Measurements from ENCODE around the gene MZT1.
"Not testable (repeated sequence)": the region's sequence is repeated elsewhere in the genome, so short reads cannot be mapped to it uniquely, and the experiment has no call there.

Gene MZT1

DNA sequence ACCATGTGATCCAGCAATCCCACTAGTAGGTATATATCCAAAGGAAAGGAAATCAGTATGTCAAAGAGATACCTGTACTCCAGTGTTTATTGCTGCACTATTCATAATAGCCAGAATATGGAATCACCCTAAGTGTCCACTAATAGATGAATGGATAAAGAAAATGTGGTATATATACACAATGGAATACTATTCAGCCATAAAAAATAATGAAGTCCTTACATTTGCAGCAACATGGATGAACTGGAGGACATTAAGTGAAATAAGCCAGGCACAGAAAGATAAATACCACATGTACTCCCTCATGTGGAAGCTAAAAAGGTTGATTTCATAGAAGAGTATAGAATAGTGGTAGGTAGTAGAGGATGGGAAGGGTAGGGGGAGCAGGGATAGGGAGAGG is 23.8 kb upstream of the MZT1 start:
- H3K4me3 ChIP-seq (ENCODE audit: low read depth, low read length): no peak overlapping the region
- TF ChIP-seq, protein P1, sequence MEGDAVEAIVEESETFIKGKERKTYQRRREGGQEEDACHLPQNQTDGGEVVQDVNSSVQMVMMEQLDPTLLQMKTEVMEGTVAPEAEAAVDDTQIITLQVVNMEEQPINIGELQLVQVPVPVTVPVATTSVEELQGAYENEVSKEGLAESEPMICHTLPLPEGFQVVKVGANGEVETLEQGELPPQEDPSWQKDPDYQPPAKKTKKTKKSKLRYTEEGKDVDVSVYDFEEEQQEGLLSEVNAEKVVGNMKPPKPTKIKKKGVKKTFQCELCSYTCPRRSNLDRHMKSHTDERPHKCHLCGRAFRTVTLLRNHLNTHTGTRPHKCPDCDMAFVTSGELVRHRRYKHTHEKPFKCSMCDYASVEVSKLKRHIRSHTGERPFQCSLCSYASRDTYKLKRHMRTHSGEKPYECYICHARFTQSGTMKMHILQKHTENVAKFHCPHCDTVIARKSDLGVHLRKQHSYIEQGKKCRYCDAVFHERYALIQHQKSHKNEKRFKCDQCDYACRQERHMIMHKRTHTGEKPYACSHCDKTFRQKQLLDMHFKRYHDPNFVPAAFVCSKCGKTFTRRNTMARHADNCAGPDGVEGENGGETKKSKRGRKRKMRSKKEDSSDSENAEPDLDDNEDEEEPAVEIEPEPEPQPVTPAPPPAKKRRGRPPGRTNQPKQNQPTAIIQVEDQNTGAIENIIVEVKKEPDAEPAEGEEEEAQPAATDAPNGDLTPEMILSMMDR (IDR thresholded peaks at IDR 0.05; ENCODE audit: insufficient read depth, low read length, missing control alignments): no peak
- no peak for DNase-seq (ENCODE audit: low read depth, low spot score)
- CTCF ChIA-PET: no interaction called here
- POLR2A ChIA-PET: no interaction called here

DNA sequence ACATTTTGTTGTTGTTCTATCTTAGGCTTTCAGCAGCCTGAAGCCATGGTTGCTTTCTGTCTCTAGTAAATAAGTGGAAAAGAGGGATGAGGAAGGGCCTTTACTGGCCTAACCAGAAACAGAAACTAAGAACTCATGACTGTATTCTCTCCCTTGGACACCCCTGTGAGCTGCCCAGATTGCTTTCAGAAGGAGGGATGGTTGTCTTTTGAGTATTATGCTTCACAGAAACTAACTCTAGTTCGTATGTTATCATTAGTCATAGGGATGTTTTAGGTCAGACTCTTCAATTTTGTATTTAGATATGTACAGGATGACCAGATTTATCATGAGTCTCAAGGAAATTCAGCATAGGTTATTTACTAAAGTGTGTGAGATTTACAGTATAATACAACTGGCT is 17.8 kb upstream of the MZT1 start:
- ChIA-PET CTCF (no interaction called here), POLR2A (no interaction called here)
- TF ChIP-seq, protein P1 (IDR thresholded peaks at IDR 0.05; ENCODE audit: insufficient read depth, low read length, missing control alignments): no peak
- no peak for DNase-seq (ENCODE audit: low read depth, low spot score)
- H3K4me3 ChIP-seq (ENCODE audit: low read depth, low read length): no peak overlapping the region

DNA sequence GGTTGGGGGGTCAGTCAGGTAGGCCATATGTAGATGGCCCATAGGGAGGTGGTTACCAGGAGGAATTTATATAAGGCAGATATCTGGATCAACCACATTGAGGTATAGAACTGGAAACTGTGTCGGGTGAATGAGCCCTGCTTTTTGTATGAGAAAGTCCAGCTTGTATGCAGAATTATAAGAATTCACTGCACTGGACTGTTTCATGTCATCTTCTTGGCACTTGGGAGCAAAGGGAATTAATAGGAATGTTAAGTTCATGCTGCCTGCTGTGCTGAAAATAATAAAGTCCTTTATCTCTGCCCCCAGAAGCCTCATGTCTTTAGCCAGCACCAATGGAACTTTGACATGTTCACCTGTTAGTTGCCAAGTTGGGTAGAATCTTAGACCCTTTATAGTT is 12.6 kb upstream of the MZT1 start:
- TF ChIP-seq, protein P1 (IDR thresholded peaks at IDR 0.05; ENCODE audit: insufficient read depth, low read length, missing control alignments): no peak
- H3K4me3 ChIP-seq (ENCODE audit: low read depth, low read length): no peak overlapping the region
- POLR2A ChIA-PET: no interaction called here
- CTCF ChIA-PET: no interaction called here
- no peak for DNase-seq (ENCODE audit: low read depth, low spot score)

DNA sequence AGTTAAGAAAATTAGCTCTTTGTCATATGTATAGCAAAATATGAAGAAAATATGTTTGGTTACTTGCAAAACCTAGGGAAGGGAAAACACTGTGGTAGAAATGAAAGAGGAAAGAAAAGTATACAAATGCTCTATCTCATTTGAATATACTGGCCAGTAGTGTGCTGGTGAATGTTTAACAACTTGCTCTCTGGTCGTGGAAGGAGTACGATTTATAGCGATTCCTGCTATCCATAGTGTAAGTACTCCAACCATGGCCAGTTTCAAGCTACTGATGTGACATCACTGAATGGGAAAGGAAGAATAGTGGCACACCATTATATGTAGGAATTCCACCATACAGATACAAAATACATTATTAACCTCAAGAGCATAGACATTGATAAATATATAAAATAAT is 9.6 kb upstream of the MZT1 start:
- no peak for DNase-seq (ENCODE audit: low read depth, low spot score)
- CTCF ChIA-PET: interaction anchor here (0.8 kb wide), 1 partner anchor 9 kb away, joined by 3 read pairs; no protein-coding TSS in a partner anchor
- POLR2A ChIA-PET: no interaction called here
- H3K4me3 ChIP-seq (ENCODE audit: low read depth, low read length): no peak overlapping the region
- TF ChIP-seq, protein P1 (IDR thresholded peaks at IDR 0.05; ENCODE audit: insufficient read depth, low read length, missing control alignments): no peak

DNA sequence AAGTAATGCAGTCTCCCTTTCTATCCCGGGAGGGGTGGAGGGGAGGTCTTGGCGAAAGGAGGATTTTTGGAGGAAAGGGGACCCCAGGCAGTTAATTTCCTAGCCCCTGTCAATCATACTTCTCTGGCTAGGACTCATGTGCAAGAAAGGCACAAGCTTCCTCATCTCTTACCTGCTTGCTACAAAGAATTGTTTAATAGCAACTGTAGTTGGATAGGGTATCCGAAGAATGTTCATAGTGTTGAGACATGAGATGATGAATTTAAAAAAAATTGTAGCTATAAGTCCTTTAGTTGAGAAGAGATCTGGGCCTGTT is 819 bp upstream of the MZT1 start:
- TF ChIP-seq, protein P1 (IDR thresholded peaks at IDR 0.05; ENCODE audit: insufficient read depth, low read length, missing control alignments): no peak
- peak overlapping the region; percentile 87 for H3K4me3 ChIP-seq (ENCODE audit: low read depth, low read length)
- ChIA-PET CTCF (interaction anchor here (0.6 to 1.2 kb wide), 2 partner anchors 8 to 10 kb away, joined by 3 read pairs; no protein-coding TSS in a partner anchor), POLR2A (no interaction called here)
- DNase-seq (ENCODE audit: low read depth, low spot score): no peak

DNA sequence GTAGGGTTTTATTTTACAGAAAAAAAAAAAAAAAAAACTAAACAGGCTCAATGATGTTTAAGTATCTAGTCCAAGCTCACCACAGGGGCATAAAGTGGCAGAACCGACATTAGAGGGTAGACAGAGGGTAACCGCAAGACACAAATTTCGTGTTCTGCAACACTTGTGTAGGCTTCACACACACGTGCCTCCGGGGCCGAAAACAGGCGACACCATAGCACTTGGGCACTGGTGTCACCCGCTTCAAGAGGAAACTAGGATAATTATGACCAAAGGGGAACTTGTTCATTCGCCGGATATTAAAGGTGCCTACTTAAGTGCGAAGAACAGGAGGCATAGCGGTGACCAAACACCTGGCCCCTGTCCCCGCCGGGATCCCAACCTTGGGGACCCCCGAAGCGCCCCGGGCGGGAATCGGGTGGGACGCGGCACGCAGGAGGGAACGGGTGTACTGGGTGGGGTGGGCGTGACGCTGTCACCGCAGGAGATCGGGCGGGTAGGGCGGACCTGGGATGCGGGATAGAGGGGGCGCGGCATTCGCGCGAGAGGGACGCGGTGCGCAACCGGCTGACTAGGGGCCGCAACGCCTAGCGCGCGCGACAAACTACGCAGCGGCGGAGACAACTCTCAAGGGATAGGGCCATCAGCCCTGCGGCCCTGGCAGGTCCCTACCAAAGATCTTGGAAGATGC is 558 bp downstream of the MZT1 start:
- ChIA-PET CTCF (no interaction called here), POLR2A (no interaction called here)
- peak overlapping the region; percentile 87 for H3K4me3 ChIP-seq (ENCODE audit: low read depth, low read length)
- no peak for DNase-seq (ENCODE audit: low read depth, low spot score)
- TF ChIP-seq, protein P1 (IDR thresholded peaks at IDR 0.05; ENCODE audit: insufficient read depth, low read length, missing control alignments): no peak

DNA sequence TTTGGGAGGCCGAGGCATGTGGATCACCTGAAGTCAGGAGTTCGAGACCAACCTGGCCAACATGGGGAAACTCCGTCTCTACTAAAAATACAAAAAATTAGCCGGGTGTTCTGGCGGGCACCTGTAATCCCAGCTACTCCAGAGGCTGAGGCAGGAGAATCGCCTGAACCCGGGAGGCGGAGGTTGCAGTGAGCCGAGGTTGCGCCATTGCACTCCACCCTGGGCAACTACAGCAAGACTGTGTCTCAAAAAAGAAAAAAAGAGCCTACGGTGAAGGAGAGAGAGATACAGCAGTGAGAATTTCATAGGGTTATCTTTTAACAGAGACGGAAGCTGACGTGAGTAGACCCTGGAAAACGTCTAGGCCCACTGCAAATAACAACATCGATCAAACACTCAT is 1.2 kb downstream of the MZT1 start:
- CTCF ChIA-PET, POLR2A ChIA-PET: not testable (repeated sequence)

More for the DNA sequence above, 1.2 kb downstream of the MZT1 start:
- DNase-seq (ENCODE audit: low read depth, low spot score): not testable (repeated sequence)
- H3K4me3 ChIP-seq (ENCODE audit: low read depth, low read length): peak overlapping the region; percentile 87
